ENCODE results near the gene PAXIP1.

- TF ChIP-seq POLR2A (IDR thresholded peaks at IDR 0.05) (no peak), CTCF (IDR thresholded peaks at IDR 0.05) (no peak)
Observed at GRCh38 chr7:155021699-155022145, 18.8 kb upstream of the PAXIP1 start.

Measured in right lobe of liver (tissue), 4 donors.